Measurements from ENCODE around the gene METTL15. TPM values are rescaled to one million over a fixed set of nuclear protein-coding genes. Genes with fewer than 3 reads are reported as not detected.
"Not testable (repeated sequence)": the region's sequence is repeated elsewhere in the genome, so short reads cannot be mapped to it uniquely, and the experiment has no call there.

METTL15 gene
- total RNA-seq, 3 donors from 2014 or later = 9.8 to 30.3 (median 16.4) TPM

DNA sequence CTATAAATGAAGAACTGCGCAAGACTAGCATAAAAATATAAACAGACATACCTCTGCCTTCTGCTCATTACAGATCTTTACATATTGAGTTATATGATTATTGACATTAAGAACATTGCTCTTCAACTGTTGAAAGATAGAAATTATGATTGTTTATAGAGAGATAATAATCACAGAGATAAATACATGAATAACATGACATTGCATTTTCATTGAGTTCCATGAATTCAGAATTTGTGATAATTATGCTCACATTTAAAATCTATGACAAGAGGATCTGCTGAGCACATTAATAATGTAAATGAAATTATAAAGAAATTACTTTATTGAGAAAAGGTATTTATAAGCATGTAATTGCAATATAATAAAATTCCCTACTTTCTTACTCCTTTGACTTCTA is 25.1 kb upstream of the METTL15 start:
- H3K4me3 ChIP-seq = no peak overlapping the region
- no peak overlapping the region for H3K27ac ChIP-seq
- TF ChIP-seq POLR2A (IDR thresholded peaks at IDR 0.05) = no peak
- no peak for TF ChIP-seq POLR2AphosphoS5 (IDR thresholded peaks at IDR 0.05)
- TF ChIP-seq, protein P1, sequence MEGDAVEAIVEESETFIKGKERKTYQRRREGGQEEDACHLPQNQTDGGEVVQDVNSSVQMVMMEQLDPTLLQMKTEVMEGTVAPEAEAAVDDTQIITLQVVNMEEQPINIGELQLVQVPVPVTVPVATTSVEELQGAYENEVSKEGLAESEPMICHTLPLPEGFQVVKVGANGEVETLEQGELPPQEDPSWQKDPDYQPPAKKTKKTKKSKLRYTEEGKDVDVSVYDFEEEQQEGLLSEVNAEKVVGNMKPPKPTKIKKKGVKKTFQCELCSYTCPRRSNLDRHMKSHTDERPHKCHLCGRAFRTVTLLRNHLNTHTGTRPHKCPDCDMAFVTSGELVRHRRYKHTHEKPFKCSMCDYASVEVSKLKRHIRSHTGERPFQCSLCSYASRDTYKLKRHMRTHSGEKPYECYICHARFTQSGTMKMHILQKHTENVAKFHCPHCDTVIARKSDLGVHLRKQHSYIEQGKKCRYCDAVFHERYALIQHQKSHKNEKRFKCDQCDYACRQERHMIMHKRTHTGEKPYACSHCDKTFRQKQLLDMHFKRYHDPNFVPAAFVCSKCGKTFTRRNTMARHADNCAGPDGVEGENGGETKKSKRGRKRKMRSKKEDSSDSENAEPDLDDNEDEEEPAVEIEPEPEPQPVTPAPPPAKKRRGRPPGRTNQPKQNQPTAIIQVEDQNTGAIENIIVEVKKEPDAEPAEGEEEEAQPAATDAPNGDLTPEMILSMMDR (IDR thresholded peaks at IDR 0.05) = no peak
- H3K36me3 ChIP-seq = no peaks in the 10 kb centered on the region
- intact Hi-C loops (cut with DNase I; ENCODE audit: low total_unique reads) = no loop called here
- no peaks in the 10 kb centered on the region for H3K27me3 ChIP-seq
- H3K4me1 ChIP-seq = no peaks in the 10 kb centered on the region
- no peaks in the 10 kb centered on the region for H3K9me3 ChIP-seq
- DNase-seq (ENCODE audit: low spot score in 2 of 2) = no peak

DNA sequence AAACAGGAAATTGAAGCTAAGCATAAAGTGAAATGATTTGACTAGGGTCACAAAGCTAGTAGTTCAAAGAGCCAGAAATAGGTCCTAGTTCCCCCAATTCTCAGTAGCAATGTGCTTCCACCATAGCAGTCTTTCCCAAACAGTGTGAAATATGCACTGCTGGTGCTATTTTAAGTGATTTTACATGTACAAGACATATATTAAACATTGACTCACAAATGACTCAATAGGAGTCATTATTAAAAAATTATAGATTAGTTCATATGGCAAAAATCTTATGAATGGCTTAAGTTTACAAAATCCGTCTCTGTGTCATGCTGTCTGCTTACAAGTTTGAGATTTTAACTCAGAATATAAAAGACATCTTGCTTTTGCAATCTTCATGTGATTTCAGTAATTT is 21.6 kb upstream of the METTL15 start:
- TF ChIP-seq, protein P1 (IDR thresholded peaks at IDR 0.05) = no peak
- TF ChIP-seq POLR2A (IDR thresholded peaks at IDR 0.05) (no peak), POLR2AphosphoS5 (IDR thresholded peaks at IDR 0.05) (no peak)
- intact Hi-C loops (cut with DNase I; ENCODE audit: low total_unique reads) = no loop called here
- Histone ChIP-seq H3K4me1 (no peaks in the 10 kb centered on the region), H3K4me3 (no peak overlapping the region), H3K9me3 (no peaks in the 10 kb centered on the region), H3K27ac (no peak overlapping the region), H3K36me3 (no peaks in the 10 kb centered on the region), H3K27me3 (no peaks in the 10 kb centered on the region)
- DNase-seq (ENCODE audit: low spot score in 2 of 2) = no peak

DNA sequence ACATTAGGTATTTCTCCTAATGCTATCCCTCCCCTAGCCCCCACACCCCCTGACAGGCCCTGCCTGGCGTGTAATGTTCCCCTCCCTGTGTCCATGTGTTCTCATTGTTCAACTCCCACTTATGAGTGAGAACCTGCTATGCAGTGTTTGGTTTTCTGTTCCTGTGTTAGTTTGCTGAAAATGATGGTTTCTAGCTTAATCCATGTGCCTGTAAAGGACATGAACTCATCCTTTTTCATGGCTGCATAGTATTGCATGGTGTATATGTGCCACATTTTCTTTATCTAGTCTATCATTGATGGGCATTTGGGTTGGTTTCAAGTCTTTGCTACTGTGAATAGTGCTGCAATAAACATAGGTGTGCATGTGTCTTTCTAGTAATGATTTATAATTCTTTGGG is 21.0 kb upstream of the METTL15 start:
- H3K36me3 ChIP-seq; DNase-seq (ENCODE audit: low spot score in 2 of 2); intact Hi-C loops (cut with DNase I; ENCODE audit: low total_unique reads); H3K27me3 ChIP-seq; H3K4me1 ChIP-seq; H3K4me3 ChIP-seq; H3K9me3 ChIP-seq; H3K27ac ChIP-seq: not testable (repeated sequence)

DNA sequence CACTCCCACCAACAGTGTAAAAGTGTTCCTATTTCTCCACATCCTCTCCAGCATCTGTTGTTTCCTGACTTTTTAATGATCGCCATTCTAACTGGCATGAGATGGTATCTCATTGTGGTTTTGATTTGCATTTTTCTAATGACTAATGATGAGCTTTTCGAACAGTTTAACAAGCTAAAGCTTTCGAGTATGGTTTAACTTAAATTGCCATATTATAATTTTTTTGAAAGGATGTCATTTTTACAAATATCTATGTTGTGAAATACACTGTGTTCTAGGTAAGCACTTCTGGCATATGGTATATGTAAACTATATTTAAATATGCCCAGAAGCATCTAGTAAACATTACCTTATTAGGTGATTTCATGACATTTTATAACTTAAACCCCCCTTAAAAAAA is 20.5 kb upstream of the METTL15 start:
- H3K27me3 ChIP-seq; H3K4me3 ChIP-seq; H3K4me1 ChIP-seq; intact Hi-C loops (cut with DNase I; ENCODE audit: low total_unique reads); H3K9me3 ChIP-seq; H3K27ac ChIP-seq; H3K36me3 ChIP-seq; DNase-seq (ENCODE audit: low spot score in 2 of 2): not testable (repeated sequence)

DNA sequence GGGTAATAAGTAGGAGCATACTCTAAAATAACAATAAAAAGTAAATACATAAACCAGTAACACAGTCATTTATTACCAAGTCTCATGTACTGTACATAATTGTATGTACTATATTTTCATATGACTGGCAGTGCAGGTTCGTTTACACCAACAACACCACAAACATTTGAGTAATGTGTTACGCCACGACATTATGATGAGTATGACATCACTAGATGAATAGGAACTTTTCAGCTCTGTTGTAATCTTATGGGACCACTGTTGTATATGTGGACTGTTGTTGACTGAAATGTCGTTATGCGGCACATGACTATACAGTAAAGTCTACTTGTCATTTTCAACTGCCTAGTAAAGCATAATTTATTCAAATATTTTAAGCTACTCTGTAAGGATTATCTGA is 18.8 kb upstream of the METTL15 start:
- TF ChIP-seq POLR2AphosphoS5 (IDR thresholded peaks at IDR 0.05) = no peak
- TF ChIP-seq POLR2A (IDR thresholded peaks at IDR 0.05) = no peak
- TF ChIP-seq, protein P1 (IDR thresholded peaks at IDR 0.05) = no peak
- H3K9me3 ChIP-seq = no peaks in the 10 kb centered on the region
- no peaks in the 10 kb centered on the region for H3K4me1 ChIP-seq
- H3K4me3 ChIP-seq = no peak overlapping the region
- H3K36me3 ChIP-seq = no peaks in the 10 kb centered on the region
- intact Hi-C loops (cut with DNase I; ENCODE audit: low total_unique reads) = no loop called here
- no peak overlapping the region for H3K27ac ChIP-seq
- DNase-seq (ENCODE audit: low spot score in 2 of 2) = no peak
- no peaks in the 10 kb centered on the region for H3K27me3 ChIP-seq

DNA sequence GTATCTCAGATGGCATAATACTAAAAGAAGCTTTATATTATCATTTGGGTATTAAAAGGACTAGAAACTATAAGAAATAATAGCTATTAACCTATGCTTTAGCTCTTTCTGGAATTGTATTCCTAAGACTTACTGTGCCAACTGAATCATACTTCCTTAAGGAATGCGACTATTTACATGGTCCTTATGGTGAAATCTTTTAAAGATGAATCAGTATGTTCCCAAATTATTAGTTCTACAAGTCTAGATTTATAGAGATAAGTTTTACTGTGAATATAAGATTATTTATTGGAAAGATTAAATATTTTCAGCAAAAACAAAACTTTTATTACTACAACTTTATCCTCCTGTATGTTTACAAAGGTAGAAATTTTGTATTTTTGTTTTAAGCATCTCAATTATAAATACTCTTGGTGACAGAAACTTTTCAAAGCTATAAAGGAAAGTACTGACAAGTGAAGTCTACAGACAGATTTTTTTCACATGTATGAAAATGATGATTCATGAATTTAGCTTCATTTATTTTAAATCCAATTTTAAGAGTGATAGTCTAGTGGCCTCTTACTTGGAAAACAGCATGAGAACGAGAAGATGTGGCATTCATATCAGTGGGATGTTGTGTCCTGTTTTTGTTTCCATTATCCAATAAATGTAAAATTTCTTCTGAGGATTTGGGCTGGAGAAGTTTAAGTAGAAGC is 18.0 kb upstream of the METTL15 start:
- Histone ChIP-seq H3K36me3 (no peaks in the 10 kb centered on the region), H3K4me1 (no peaks in the 10 kb centered on the region), H3K4me3 (no peak overlapping the region), H3K27me3 (no peaks in the 10 kb centered on the region), H3K9me3 (no peaks in the 10 kb centered on the region), H3K27ac (no peak overlapping the region)
- DNase-seq (ENCODE audit: low spot score in 2 of 2) = no peak
- TF ChIP-seq, protein P1 (IDR thresholded peaks at IDR 0.05) = no peak
- TF ChIP-seq POLR2A (IDR thresholded peaks at IDR 0.05) (no peak), POLR2AphosphoS5 (IDR thresholded peaks at IDR 0.05) (no peak)
- intact Hi-C loops (cut with DNase I; ENCODE audit: low total_unique reads) = no loop called here

Data from breast epithelium (tissue), 4 donors.